ENCODE data around the gene BCAS3.

DNA sequence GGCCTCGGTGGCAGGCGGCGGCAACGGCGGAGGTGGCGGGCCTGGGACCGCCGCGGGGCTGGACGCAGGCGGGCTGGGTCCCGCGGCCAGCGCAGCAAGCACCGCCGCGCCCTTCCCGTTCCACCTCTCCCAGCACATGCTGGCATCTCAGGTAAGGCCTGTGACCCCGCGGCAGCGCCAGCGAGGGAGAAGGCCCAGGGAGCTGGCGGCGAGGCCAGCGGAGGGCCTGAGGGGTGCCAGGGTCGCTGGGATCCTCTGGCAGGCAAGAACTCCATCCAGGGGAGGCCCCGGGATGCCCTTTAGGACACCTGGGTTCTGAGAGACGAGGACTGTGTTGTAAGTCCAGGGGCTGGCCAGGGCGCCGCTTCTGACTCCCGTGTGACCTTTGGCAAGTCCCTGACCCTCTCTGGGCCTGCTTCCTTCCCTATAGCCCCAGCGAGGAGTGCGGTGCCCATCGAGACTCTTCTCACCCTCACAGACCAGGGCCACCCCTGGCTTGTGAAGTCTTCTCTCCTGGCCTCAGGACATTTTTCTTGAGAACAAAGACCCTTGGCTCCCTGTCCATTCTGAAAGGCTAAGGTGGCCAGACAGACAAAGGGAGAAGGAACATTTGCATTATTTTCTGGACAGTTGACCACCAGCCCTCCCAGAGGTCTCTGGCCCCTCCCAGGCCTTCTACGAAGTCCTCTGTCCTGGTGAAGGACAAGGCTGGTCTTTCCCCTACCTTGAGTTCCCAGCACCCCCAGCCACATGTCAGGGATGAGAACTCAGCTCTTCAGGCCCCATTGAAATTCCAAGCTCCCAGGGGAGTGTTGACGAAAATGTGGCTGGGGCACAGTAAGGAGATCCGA is 728.3 kb downstream of the BCAS3 start:
- TF ChIP-seq, protein P1, sequence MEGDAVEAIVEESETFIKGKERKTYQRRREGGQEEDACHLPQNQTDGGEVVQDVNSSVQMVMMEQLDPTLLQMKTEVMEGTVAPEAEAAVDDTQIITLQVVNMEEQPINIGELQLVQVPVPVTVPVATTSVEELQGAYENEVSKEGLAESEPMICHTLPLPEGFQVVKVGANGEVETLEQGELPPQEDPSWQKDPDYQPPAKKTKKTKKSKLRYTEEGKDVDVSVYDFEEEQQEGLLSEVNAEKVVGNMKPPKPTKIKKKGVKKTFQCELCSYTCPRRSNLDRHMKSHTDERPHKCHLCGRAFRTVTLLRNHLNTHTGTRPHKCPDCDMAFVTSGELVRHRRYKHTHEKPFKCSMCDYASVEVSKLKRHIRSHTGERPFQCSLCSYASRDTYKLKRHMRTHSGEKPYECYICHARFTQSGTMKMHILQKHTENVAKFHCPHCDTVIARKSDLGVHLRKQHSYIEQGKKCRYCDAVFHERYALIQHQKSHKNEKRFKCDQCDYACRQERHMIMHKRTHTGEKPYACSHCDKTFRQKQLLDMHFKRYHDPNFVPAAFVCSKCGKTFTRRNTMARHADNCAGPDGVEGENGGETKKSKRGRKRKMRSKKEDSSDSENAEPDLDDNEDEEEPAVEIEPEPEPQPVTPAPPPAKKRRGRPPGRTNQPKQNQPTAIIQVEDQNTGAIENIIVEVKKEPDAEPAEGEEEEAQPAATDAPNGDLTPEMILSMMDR (IDR thresholded peaks at IDR 0.05) = no peak
- no peak for TF ChIP-seq POLR2A (IDR thresholded peaks at IDR 0.05)

All from heart left ventricle (tissue), 13 donors.